Ovary (tissue), 3 donors: ENCODE measurements around the gene CUEDC2.

ENCODE experiments used
- CTCF ChIP-seq, 3 donors: fragments of 450-650 bp in 2 of 3; fragments of 200-600 bp in 1 of 3; IDR thresholded peaks; one replicate each; pipeline versions ENCODE4 v1.5.1 to v1.8.0; 2016 to 2022; ENCODE audit warnings: antibody characterized with exemption in 3 of 3, mild to moderate bottlenecking in 1 of 3
- POLR2A ChIP-seq: fragments of 450-650 bp; IDR thresholded peaks from one replicate; pipeline ENCODE4 v1.6.1; 2017; ENCODE audit warnings: antibody characterized with exemption, mild to moderate bottlenecking, moderate library complexity
- donor health status: DM: no; HTN: no; CAD: no.

- no peak for TF ChIP-seq CTCF (IDR thresholded peaks at IDR 0.05)
- no peak for TF ChIP-seq POLR2A
These were observed 55.5 kb downstream of the CUEDC2 start for GRCh38 chr10:102376901-102377300.
